Measurements from ENCODE around the gene CEBPA.

CEBPA gene

GRCh38 chr19:33278023-33278402 is 24.3 kb downstream of the CEBPA start:
- TF ChIP-seq, protein P1, sequence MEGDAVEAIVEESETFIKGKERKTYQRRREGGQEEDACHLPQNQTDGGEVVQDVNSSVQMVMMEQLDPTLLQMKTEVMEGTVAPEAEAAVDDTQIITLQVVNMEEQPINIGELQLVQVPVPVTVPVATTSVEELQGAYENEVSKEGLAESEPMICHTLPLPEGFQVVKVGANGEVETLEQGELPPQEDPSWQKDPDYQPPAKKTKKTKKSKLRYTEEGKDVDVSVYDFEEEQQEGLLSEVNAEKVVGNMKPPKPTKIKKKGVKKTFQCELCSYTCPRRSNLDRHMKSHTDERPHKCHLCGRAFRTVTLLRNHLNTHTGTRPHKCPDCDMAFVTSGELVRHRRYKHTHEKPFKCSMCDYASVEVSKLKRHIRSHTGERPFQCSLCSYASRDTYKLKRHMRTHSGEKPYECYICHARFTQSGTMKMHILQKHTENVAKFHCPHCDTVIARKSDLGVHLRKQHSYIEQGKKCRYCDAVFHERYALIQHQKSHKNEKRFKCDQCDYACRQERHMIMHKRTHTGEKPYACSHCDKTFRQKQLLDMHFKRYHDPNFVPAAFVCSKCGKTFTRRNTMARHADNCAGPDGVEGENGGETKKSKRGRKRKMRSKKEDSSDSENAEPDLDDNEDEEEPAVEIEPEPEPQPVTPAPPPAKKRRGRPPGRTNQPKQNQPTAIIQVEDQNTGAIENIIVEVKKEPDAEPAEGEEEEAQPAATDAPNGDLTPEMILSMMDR (conservative IDR thresholded peaks at IDR 0.05) = no peak
- TF ChIP-seq ZFX (IDR thresholded peaks at IDR 0.05) = no peak
- H3K27ac ChIP-seq = no peak overlapping the region

DNA sequence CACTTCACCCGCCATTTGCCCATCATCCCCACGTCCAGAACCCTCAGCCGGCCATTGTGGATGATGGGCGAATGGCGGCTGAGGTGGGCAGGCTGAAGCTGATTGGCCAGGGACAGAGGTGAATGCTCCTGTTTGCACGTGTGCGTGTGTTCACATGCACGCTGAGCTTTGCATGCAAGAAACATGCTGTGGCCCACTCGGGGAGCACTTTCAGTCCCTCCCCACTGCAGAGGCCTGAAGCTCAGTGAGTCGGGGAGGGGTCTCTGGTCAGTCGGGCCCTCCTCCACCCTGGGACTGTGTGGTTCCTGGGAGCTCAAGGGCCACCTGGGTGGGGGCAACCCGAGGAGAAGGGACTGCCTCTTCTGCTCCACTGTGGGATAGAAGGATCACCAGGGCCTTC is 24.9 kb downstream of the CEBPA start:
- TF ChIP-seq ZFX (IDR thresholded peaks at IDR 0.05) = no peak
- TF ChIP-seq, protein P1 (conservative IDR thresholded peaks at IDR 0.05) = no peak
- H3K27ac ChIP-seq = no peak overlapping the region

DNA sequence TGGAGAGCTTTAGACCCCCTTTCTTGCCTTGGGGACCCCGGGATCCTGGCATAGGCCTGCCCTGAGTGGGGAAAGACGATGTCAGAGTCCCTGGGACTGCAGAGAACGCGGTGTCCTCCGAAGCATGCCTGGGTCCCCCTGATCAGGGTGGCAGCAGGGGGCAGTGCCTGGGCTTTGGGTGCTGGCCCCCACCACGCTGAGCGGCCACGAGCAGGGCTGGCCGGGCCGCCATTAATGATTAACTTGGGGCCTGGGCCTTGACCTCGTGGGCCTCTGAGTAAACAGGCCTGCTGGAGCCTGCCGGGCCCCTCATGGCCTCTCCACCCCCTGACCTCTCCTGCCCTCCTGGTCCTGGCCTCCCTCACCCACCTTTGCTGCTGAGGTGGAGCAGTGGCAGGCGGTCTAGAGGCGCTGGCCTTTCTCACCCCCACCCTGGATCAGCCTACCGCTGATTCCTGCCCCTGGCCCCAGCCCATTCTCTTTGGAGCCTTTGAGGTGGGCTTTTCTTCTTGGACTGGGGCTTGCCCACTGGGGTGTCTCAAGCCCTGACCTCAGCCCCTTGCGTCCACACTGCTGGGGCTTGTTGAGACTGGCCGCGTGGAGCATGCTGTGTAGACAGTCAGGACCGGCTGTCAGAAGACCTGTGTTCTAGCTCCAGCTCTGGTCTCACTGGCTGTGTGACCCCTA is 26.3 kb downstream of the CEBPA start:
- TF ChIP-seq, protein P1 (conservative IDR thresholded peaks at IDR 0.05) = no peak
- TF ChIP-seq ZFX (IDR thresholded peaks at IDR 0.05) = no peak
- H3K27ac ChIP-seq = peak overlapping the region; percentile 85

DNA sequence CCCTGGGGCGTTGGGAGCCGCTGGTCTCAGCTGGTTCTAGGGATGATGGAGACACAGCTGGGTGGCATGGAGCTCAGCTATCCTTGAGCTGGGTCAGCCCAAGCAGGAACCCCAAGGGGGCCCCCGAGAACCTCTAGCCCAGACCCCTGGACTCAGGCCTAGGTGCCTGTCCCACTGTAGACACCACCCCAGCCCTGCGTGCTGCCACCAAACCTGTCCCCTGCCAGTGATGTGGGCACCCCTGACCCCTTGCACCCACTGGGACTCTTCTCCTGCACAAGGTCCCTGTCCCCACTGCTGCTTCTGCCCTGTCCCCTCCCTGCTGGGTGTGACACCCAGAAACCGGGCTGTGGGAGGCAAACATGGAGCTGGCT is 26.8 kb downstream of the CEBPA start:
- no peak for TF ChIP-seq ZFX (IDR thresholded peaks at IDR 0.05)
- TF ChIP-seq, protein P1 (conservative IDR thresholded peaks at IDR 0.05) = no peak
- H3K27ac ChIP-seq = peak overlapping the region; percentile 85

- H3K27ac ChIP-seq = peak overlapping the region; percentile 85
- TF ChIP-seq ZFX (IDR thresholded peaks at IDR 0.05) = no peak
- TF ChIP-seq, protein P1 (conservative IDR thresholded peaks at IDR 0.05) = no peak
These were observed 27.4 kb downstream of the CEBPA start for GRCh38 chr19:33274663-33275558.

GRCh38 chr19:33273881-33274662 is 28.3 kb downstream of the CEBPA start:
- H3K27ac ChIP-seq = peak overlapping the region; percentile 85
- TF ChIP-seq, protein P1 (conservative IDR thresholded peaks at IDR 0.05) = no peak
- TF ChIP-seq ZFX (IDR thresholded peaks at IDR 0.05) = no peak

Data from C4-2B (cell line).